ENCODE results near the gene CPNE5.
"Not testable (repeated sequence)": the region's sequence is repeated elsewhere in the genome, so short reads cannot be mapped to it uniquely, and the experiment has no call there.

The CPNE5 gene

DNA sequence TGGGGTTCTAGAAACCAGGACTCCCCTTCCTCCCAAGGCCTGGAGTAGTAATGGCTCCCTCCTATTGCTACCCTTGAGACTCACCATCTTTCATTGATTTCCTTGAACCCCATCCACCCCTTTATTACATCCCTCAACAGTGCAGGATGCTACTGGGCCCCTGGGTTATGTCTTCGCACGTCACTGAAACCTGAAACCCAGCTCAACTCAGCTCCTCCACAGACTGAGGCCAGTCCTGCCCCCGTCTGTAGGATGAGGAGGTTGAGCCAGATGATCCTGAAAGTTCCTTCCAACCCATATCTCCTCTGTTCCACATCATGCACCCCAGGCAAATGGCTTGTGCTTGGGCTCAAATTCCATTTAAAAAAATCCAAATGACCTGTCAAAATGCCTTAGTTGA is 21.4 kb downstream of the CPNE5 start:
- H3K4me3 ChIP-seq (ENCODE audit: low read depth, low read length): no peak overlapping the region
- ChIA-PET POLR2A (no interaction called here), CTCF (interaction anchor here (0.9 kb wide), 1 partner anchor 33 kb away, joined by 4 read pairs; no protein-coding TSS in a partner anchor)
- TF ChIP-seq, protein P1, sequence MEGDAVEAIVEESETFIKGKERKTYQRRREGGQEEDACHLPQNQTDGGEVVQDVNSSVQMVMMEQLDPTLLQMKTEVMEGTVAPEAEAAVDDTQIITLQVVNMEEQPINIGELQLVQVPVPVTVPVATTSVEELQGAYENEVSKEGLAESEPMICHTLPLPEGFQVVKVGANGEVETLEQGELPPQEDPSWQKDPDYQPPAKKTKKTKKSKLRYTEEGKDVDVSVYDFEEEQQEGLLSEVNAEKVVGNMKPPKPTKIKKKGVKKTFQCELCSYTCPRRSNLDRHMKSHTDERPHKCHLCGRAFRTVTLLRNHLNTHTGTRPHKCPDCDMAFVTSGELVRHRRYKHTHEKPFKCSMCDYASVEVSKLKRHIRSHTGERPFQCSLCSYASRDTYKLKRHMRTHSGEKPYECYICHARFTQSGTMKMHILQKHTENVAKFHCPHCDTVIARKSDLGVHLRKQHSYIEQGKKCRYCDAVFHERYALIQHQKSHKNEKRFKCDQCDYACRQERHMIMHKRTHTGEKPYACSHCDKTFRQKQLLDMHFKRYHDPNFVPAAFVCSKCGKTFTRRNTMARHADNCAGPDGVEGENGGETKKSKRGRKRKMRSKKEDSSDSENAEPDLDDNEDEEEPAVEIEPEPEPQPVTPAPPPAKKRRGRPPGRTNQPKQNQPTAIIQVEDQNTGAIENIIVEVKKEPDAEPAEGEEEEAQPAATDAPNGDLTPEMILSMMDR (IDR thresholded peaks at IDR 0.05; ENCODE audit: insufficient read depth, low read length, missing control alignments): no peak
- DNase-seq (ENCODE audit: low read depth, low spot score): no peak

DNA sequence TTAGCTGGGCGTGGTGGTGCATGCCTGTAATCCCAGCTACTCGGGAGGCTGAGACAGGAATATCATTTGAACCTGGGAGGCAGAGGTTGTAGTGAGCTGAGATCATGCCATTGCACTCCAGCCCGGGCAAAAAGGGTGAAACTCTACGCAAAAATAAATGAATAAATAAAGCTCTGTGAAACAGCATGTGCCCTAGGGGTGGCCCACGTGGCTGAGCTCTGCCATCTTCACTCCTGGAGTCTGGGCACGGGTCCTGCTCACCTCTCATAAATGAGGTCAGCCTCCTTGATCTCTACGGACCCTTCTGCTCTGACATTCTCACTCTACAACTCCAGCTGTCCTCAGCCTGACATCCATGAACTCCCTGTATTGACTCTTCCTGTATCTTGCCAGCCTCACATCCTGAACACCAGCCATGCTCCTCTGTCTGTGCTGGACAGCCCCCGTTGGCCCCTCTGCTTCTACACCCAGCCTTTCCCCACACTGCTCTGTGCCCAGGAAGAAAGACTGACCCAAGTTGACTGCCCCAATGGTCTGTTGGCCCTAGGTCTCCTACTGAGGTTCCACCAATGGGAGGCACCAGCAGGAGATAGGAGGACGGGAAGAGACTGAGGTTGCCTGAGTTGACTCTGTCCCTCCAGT is 21.9 kb downstream of the CPNE5 start:
- ChIA-PET POLR2A (no interaction called here), CTCF (interaction anchor here (0.9 to 1.7 kb wide), 3 partner anchors 29 to 51 kb away, joined by 3 to 4 read pairs (median 4); no protein-coding TSS in a partner anchor)
- no peak overlapping the region for H3K4me3 ChIP-seq (ENCODE audit: low read depth, low read length)
- TF ChIP-seq, protein P1 (IDR thresholded peaks at IDR 0.05; ENCODE audit: insufficient read depth, low read length, missing control alignments): no peak
- DNase-seq (ENCODE audit: low read depth, low spot score): no peak

DNA sequence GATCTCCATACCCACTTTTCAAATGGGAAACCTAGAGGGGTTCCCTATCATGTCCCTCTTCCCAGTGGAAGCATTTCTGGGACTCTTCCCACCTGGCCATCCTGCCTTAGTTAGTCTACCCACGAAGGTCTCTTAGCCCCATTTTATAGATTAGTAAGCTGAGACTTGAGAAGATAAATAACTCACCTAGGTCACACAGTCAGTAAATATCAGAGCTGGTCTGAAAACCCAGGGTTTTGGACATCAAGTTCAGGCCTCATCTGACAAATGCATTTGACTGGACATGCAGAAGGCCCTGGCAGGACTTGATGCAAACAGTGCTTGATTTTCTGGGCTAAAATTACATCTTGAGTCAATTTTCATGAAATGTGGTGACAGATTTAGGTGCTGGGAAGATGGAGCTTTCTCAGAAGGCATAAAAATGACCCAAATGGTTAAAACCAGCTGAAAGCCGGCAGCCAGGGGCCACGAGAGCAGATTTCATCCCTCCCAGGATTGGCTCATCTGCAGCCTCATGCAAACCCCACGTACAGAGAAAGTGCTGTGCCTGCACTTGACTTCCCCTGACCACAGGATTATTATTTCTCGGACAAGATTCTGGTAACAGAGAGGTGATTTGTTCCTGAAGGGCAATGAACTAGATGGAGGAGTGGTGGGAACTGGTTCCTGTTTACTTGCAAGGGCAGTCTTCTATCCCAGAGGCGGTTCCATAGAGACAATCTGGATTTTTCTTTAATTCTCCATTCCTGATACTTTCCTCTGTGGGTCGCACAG is 23.1 kb downstream of the CPNE5 start:
- H3K4me3 ChIP-seq (ENCODE audit: low read depth, low read length): no peak overlapping the region
- CTCF ChIA-PET: interaction anchor here (1.0 to 1.7 kb wide), 2 partner anchors 27 to 57 kb away, joined by 3 read pairs; no protein-coding TSS in a partner anchor
- no peak for DNase-seq (ENCODE audit: low read depth, low spot score)
- TF ChIP-seq, protein P1 (IDR thresholded peaks at IDR 0.05; ENCODE audit: insufficient read depth, low read length, missing control alignments): no peak
- POLR2A ChIA-PET: no interaction called here

DNA sequence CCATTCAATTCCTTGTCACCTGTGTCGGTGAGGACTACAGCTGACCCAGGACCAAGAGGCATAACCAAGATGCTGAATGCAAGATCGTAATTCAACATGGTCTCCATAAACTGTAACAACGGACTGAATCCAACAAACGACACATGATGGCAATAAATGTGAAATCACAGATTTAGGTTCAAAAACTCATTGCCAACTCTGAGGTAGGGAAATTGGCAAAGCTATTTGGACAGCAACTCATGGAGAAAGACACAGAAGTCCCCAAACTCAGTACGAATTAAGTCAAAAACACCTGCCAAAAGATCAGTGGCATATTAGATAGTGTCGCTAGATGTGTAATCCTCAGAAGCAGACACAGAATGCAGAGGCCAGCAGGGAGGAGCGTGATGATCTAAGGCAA is 25.0 kb downstream of the CPNE5 start:
- ChIA-PET POLR2A (no interaction called here), CTCF (interaction anchor here (0.7 to 1.0 kb wide), 2 partner anchors 36 to 47 kb away, joined by 3 to 4 read pairs; no protein-coding TSS in a partner anchor)
- TF ChIP-seq, protein P1 (IDR thresholded peaks at IDR 0.05; ENCODE audit: insufficient read depth, low read length, missing control alignments): no peak
- no peak for DNase-seq (ENCODE audit: low read depth, low spot score)
- no peak overlapping the region for H3K4me3 ChIP-seq (ENCODE audit: low read depth, low read length)

DNA sequence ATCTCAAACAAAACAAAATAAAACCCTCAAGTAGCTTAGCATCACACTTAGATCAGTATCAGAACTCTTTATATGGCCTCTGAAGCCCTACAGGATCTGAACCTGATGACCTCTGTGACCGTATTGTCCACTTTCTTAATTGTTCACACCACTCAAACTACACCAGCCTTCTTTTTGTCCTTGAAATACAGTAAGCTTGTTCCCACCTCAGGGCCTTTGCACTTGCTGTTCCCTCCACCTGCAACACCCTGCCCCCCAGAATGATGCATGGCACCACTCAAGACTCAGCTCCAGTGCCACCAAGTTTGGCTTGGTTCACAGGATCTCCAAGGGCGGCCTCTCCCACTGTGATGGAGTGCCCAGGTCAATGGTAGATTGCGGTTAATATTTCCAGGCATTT is 25.7 kb downstream of the CPNE5 start:
- ChIA-PET POLR2A (no interaction called here), CTCF (interaction anchor here (0.7 kb wide), 1 partner anchor 46 kb away, joined by 3 read pairs; no protein-coding TSS in a partner anchor)
- DNase-seq (ENCODE audit: low read depth, low spot score): no peak
- TF ChIP-seq, protein P1 (IDR thresholded peaks at IDR 0.05; ENCODE audit: insufficient read depth, low read length, missing control alignments): no peak
- no peak overlapping the region for H3K4me3 ChIP-seq (ENCODE audit: low read depth, low read length)

DNA sequence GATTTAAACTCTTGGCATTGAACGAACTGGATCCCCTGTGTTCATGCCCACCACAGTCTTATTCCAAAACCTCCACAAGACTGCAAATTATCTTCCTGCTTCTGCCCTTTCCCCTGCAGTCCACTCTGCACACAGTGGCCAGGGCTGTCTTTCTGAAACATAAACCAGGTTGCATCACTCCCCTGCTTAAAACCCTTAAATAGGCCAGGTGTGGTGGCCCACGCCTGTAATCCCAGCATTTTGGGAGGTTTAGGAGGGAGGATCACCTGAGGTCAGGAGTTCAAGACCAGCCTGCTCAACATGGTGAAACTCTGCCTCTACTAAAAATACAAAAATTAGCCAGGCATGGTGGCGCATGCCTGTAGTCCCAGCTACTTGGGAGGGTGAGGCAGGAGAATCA is 26.2 kb downstream of the CPNE5 start:
- POLR2A ChIA-PET; H3K4me3 ChIP-seq (ENCODE audit: low read depth, low read length); DNase-seq (ENCODE audit: low read depth, low spot score): not testable (repeated sequence)
- CTCF ChIA-PET: interaction anchor here (0.8 to 1.4 kb wide), 2 partner anchors 13 to 205 kb away, joined by 3 to 5 read pairs; no protein-coding TSS in a partner anchor
